Smooth muscle cell (in vitro differentiated cells): Measurements from ENCODE around the gene TRAM2. TPM values are rescaled to one million over a fixed set of nuclear protein-coding genes. Genes with fewer than 3 reads are reported as not detected.
A peak's percentile ranks its signal among the peaks of the same experiment; 100 is the strongest.

Experiments used
- DNase-seq: peaks from one replicate; lab custom pipeline; 2025; ENCODE audit not compliant: unreplicated experiment; lab: John Stamatoyannopoulos, UW
- H2AFZ ChIP-seq: fragments of 200-600 bp; sonication (generic); 2 replicates; pipeline ENCODE4 v1.6.0; 2016; ENCODE audit warnings: antibody characterized with exemption, low read depth, mild to moderate bottlenecking
- H3F3A ChIP-seq: fragments of 200-600 bp; sonication (generic); 2 replicates; pipeline ENCODE4 v1.6.0; 2017; ENCODE audit warnings: antibody characterized with exemption, low read depth
- H3K27ac ChIP-seq: fragments of 200-600 bp; sonication (generic); 2 replicates; pipeline ENCODE4 v1.5.1; 2016; ENCODE audit warnings: low read depth, mild to moderate bottlenecking
- H3K27me3 ChIP-seq: fragments of 200-600 bp; sonication (generic); 2 replicates; pipeline ENCODE4 v1.6.1; 2016; ENCODE audit warnings: low read depth, mild to moderate bottlenecking
- H3K36me3 ChIP-seq: fragments of 200-600 bp; sonication (generic); 2 replicates; pipeline ENCODE4 v1.5.1; 2016; ENCODE audit warnings: low read depth
- H3K4me1 ChIP-seq: fragments of 200-600 bp; sonication (generic); 2 replicates; pipeline ENCODE4 v1.5.1; 2016; ENCODE audit warnings: low read depth
- H3K4me2 ChIP-seq: fragments of 200-600 bp; sonication (generic); 2 replicates; pipeline ENCODE4 v1.6.0; 2016; ENCODE audit warnings: mild to moderate bottlenecking
- H3K4me3 ChIP-seq: fragments of 200-600 bp; sonication (generic); 2 replicates; pipeline ENCODE4 v1.5.1; 2016; ENCODE audit warnings: mild to moderate bottlenecking
- H3K79me2 ChIP-seq: fragments of 200-600 bp; sonication (generic); 2 replicates; pipeline ENCODE4 v1.6.0; 2016; ENCODE audit warnings: low read depth, mild to moderate bottlenecking
- H3K9ac ChIP-seq: fragments of 200-600 bp; sonication (generic); 2 replicates; pipeline ENCODE4 v1.6.0; 2016; ENCODE audit warnings: low read depth
- H3K9me3 ChIP-seq: fragments of 200-600 bp; sonication (generic); replicated peaks from 2 replicates; pipeline ENCODE4 v1.5.1; 2016; ENCODE audit warnings: low read depth
- H4K20me1 ChIP-seq: fragments of 200-600 bp; sonication (generic); 2 replicates; pipeline ENCODE4 v1.6.0; 2016; ENCODE audit warnings: low read depth
- whole genome bisulfite sequencing: methylation state at CpG from one replicate; pipeline ENCODE4 v1.1.7; 2016; ENCODE audit warnings: low lambda C conversion rate; 5-methylcytosine and 5-hydroxymethylcytosine counted together
- polyA plus RNA-seq: library from polyadenylated mRNA; unstranded; fragments of >200 nt; fragmentation: Nextera tagmentation; extraction: Ambion mirVana; gene quantifications from 2 replicates; pipeline ENCODE4 v1.2.1, GENCODE V29; 2016
- total RNA-seq: library from RNA; depleted of rRNA; stranded (reverse); fragments of >200 nt; gene quantifications from 2 replicates; pipeline ENCODE4 v1.2.3, GENCODE V29; 2014
- TF ChIP-seq, protein P1 (sequence below): fragments of 200-600 bp; sonication (generic); IDR thresholded peaks from 2 replicates; pipeline ENCODE4 v1.5.1; 2017; ENCODE audit warnings: borderline replicate concordance, mild to moderate bottlenecking, antibody characterized with exemption; ENCODE audit not compliant: insufficient read depth, poor library complexity, severe bottlenecking

The TRAM2 gene
- total and polyA plus RNA-seq, 2 experiments from 2014 or later, result 18.2 to 35.6 TPM

DNA sequence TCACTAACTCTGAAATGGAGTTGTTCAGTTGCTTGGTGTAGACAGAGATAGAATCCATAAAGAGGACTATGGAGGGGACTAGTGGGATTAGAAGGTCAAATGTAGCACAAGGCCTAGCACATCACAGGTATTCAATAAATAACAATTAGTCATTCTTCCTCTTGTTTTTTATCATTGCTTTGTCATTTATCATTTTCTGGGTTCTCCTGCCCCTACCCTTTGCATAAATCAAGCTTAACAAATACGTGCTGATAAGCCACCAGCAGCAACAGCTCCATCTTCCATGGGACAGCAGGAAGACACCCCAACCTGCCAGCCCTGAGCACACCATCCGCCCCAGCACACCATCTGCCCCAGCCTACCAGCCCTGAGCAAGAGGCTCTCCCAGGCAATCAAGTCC, 23.1 kb downstream of the TRAM2 start:
- Histone ChIP-seq H3K36me3 (no peaks in the 10 kb centered on the region), H3K4me1 (peaks cover 33% of the 10 kb centered on the region), H2AFZ (no peak overlapping the region), H3K9me3 (no peaks in the 10 kb centered on the region), H3K27ac (no peak overlapping the region), H3K9ac (no peak overlapping the region), H3K4me3 (no peak overlapping the region), H4K20me1 (peaks cover 59% of the 10 kb centered on the region), H3K27me3 (no peaks in the 10 kb centered on the region), H3K4me2 (no peak overlapping the region), H3F3A (peaks cover 8% of the 10 kb centered on the region), H3K79me2 (peaks cover 66% of the 10 kb centered on the region)
- WGBS, result 100% methylated on average over 2 of the region's 2 CpGs
- DNase-seq, result no peak
- TF ChIP-seq, protein P1, sequence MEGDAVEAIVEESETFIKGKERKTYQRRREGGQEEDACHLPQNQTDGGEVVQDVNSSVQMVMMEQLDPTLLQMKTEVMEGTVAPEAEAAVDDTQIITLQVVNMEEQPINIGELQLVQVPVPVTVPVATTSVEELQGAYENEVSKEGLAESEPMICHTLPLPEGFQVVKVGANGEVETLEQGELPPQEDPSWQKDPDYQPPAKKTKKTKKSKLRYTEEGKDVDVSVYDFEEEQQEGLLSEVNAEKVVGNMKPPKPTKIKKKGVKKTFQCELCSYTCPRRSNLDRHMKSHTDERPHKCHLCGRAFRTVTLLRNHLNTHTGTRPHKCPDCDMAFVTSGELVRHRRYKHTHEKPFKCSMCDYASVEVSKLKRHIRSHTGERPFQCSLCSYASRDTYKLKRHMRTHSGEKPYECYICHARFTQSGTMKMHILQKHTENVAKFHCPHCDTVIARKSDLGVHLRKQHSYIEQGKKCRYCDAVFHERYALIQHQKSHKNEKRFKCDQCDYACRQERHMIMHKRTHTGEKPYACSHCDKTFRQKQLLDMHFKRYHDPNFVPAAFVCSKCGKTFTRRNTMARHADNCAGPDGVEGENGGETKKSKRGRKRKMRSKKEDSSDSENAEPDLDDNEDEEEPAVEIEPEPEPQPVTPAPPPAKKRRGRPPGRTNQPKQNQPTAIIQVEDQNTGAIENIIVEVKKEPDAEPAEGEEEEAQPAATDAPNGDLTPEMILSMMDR, result no peak

DNA sequence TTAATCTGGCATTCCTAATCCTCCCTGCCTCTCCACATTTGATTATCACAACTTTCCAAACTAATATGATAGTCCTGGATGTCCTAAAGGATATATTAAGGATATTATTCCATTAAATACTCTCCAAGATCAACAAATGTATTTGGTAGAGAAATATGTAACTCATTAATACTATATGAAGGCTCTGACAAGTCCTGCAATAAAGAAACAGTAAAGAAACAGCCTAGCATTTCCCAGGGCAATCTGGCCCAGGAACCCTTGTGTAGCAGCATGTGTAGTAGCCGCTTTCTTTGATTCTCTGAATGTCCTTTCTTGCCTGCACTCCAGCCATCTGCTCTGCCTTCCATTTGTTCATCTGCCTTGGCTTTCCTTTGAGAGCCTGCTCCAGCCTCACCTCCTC, 23.7 kb downstream of the TRAM2 start:
- WGBS, result 86% methylated on average over 1 of the region's 1 CpG
- H3K4me2 ChIP-seq, result no peak overlapping the region
- no peaks in the 10 kb centered on the region for H3K36me3 ChIP-seq
- TF ChIP-seq, protein P1, result no peak
- H3K4me3 ChIP-seq, result no peak overlapping the region
- H2AFZ ChIP-seq, result no peak overlapping the region
- peaks cover 31% of the 10 kb centered on the region for H3K4me1 ChIP-seq
- no peak overlapping the region for H3K27ac ChIP-seq
- no peaks in the 10 kb centered on the region for H3K27me3 ChIP-seq
- H3F3A ChIP-seq, result peaks cover 5% of the 10 kb centered on the region
- no peak overlapping the region for H3K9ac ChIP-seq
- DNase-seq, result no peak
- H3K79me2 ChIP-seq, result peaks cover 72% of the 10 kb centered on the region
- peaks cover 59% of the 10 kb centered on the region for H4K20me1 ChIP-seq
- H3K9me3 ChIP-seq, result no peaks in the 10 kb centered on the region

DNA sequence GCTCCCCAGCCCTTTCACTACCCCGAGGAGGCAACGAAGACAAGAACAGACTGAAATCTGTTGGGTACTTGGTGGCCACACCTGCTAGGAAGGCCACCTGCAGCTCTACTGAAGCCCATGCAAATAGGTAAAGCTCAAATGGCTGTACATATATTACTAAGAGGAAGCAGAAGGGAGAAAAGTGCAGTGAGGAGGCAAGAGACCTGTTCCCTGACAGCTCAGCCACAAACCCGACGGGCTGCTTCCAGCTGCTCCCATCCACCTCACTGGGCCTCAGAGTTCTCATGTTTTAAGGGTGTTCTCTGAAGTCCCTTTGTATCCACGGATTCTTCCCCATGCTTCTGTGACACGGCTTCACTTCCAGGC, 24.6 kb downstream of the TRAM2 start:
- Histone ChIP-seq H3K4me1 (peaks cover 22% of the 10 kb centered on the region), H3K79me2 (peaks cover 78% of the 10 kb centered on the region), H3K36me3 (no peaks in the 10 kb centered on the region), H3K4me2 (peak overlapping the region; percentile 46), H3K4me3 (no peak overlapping the region), H3K9ac (no peak overlapping the region), H3K27me3 (no peaks in the 10 kb centered on the region), H2AFZ (no peak overlapping the region), H4K20me1 (peaks cover 53% of the 10 kb centered on the region), H3K9me3 (no peaks in the 10 kb centered on the region), H3K27ac (peak overlapping the region; percentile 32), H3F3A (no peaks in the 10 kb centered on the region)
- TF ChIP-seq, protein P1, result no peak
- 40% methylated on average over 6 of the region's 6 CpGs for WGBS
- DNase-seq, result no peak

DNA sequence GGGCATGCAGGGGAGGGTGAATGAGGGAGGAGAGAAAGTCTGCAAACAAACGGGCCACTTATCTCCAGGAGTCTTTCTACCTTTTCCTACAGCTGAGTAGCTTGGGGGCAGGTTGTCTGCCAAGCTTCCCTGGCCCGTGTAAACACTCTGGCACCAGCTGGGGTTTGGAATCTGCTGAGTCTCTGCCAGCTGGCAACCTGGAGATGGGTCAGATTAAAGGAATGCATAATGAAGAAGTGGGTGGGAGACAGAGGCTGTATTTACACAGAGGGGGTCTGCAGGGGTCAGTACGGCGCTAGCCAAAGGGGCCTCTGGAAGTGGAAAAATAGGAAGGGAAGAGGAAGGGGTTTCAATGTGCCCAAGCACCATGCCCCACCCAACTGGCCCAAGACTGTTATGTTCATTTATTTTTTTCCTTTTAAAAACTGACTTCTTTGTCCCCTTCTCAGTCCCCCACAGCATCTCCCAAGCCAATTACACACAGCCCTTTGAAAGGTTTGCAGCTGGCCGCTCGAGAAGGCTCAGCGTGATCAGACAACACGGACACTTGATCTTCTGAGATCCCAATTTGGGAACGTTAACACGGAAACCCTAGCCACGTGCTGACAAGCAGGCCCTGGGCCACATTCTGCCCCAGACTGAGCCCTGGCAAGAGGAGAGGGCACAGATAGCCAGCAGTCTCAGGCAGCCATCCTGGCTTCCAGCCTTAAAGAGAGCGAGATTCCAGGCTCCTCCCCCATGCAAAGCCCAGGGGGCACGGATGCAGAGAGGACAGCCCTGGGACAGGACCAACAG, 25.2 kb downstream of the TRAM2 start:
- Histone ChIP-seq H3K27ac (peak overlapping the region; percentile 32), H3K9me3 (no peaks in the 10 kb centered on the region), H3K79me2 (peaks cover 77% of the 10 kb centered on the region), H2AFZ (no peak overlapping the region), H3F3A (no peaks in the 10 kb centered on the region), H3K36me3 (no peaks in the 10 kb centered on the region), H3K4me2 (peak overlapping the region; percentile 46), H4K20me1 (peaks cover 52% of the 10 kb centered on the region), H3K4me3 (no peak overlapping the region), H3K9ac (no peak overlapping the region), H3K4me1 (peaks cover 20% of the 10 kb centered on the region), H3K27me3 (no peaks in the 10 kb centered on the region)
- DNase-seq, result no peak
- WGBS, result 37% methylated on average over 13 of the region's 13 CpGs
- TF ChIP-seq, protein P1, result no peak
